ENCODE measurements around the gene KLF6.
A peak's percentile ranks its signal among the peaks of the same experiment; 100 is the strongest.

The KLF6 gene

DNA sequence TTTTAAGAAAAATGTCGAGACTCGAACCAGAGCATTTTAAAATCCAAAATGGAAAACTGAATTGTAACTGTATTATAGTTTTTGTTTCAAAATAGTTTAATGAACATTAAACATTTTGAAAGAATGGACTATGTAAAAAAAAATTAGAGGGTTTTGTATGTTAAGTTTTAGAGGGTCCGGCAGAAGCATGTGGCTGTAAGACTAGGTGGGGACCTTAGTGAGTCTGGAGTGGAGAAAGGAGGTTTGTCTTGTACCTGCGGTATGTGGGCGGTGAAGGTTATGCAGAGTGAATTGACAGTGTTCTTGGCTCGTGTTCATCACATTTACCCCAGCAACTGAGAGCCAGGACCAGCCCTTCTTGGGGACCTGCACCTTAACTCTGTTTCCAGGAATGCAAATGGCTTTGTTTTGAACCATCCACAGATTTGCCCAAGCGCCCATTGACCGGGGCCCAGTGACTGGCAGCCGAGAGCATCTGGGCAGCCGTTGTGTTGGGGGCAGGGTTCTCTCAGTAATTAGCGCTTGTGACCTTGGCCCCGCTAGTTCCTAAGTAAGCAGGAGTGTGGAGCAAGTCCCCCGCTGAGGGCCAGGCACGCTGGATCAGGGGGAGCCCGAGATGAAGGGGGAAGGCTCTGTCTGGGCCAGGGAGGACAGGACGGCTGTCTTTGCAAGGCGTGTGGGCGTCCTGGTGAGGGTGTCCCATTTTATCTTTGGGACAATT is 1.4 kb upstream of the KLF6 start:
- no peak for DNase-seq

DNA sequence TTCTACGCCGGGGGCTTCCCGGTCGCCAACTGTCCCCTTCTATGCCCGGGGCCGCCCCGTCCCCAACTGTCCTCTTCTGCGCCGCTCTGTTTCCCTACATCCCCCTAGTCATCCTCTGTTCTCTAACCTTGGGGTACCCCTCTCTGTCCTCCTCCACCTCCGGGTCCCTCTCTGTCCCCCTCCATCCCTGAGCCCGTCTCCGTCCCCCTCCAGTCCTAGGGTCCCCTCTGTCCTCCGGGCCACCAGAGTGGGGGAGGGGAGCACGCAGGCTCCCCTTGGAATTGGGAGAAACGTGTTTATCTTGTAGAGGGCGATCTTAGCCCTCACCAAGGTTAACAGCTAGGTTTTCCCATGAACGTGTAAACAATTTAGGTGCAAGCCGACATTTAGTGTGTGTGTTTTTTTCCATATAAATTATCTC is 852 bp upstream of the KLF6 start:
- no peak for DNase-seq

DNA sequence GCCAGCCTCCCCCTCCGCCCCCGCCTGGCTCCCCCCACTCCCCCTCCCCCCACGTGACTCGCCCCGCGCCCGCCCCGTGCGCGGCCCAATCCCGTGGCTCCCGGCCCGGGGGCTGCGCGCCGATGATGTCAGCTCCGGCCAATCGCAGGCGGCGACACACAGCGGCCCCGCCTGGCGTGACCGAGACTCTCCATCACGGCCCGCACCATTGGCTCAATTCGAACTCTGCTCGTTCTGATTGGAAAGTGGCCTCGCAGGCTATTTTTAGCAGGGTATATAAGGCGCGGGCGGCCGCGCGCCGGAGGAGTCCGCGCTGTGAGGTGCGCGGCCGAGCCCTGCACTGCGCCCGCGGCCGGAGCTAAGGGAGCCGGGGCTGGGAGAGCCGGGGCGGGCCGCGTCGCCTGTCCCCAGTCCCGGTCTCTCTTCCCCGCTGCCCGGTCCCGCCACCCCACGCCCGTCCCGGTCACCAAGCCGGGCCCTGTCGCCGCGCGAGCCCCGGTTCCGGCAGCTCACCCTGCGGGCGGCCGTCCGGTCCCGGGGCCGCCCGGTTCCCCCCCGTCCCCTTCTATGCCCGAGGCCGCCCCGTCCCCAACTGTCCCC is 342 bp upstream of the KLF6 start:
- DNase-seq = peak; percentile 97

DNA sequence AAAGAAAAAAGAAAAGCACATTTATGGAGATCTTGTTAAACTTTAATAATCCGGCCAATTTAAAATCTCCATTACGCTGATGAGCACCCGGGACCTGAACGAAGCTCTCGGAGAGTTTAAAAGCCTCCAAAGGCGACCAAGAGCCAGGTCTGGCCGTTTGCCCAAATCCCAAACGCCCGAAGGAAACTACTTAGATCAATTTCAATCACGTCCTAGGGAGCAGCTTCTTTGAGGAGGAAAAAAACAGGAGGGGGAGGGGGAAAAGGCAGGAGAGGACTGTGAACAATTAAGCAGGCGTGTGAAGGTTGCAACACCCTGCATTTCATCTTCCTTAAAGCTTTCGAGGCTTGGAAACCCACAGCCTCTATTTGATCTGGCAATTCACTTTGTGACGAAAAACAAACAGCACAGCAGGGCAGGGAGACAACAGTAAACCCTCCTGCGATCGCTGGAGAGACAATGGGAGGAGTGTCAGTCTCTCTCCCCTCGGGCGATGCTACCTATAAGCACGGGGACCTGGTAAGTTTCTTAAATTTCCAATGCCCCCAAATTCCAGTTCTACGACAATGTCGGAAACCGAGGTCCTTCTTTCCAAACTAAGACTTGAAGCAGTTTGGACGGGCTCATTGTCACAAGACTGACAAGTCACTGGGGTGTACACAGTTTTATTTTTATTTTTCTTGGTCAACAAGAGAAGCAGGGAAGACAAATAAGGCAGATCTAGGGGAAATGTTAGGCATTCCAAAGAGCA is 1.2 kb downstream of the KLF6 start:
- no peak for DNase-seq

DNA sequence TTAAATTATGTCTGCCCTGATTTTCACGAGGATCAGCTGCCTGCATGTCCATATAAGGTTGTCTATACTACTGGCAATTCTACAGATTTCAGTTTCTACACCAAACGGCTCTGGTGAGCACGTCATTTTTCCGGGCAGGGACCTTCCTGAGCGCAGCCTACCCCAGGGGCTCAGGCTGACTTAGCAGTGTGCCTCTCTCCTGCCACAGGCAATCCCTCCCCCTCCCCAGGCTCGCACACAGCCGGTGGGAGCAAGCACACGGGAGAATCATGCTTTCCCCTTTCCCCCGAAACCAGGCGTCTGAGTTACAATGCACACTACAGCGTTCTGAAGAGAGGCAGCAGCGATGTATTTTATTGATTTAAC is 1.7 kb downstream of the KLF6 start:
- DNase-seq = no peak

DNA sequence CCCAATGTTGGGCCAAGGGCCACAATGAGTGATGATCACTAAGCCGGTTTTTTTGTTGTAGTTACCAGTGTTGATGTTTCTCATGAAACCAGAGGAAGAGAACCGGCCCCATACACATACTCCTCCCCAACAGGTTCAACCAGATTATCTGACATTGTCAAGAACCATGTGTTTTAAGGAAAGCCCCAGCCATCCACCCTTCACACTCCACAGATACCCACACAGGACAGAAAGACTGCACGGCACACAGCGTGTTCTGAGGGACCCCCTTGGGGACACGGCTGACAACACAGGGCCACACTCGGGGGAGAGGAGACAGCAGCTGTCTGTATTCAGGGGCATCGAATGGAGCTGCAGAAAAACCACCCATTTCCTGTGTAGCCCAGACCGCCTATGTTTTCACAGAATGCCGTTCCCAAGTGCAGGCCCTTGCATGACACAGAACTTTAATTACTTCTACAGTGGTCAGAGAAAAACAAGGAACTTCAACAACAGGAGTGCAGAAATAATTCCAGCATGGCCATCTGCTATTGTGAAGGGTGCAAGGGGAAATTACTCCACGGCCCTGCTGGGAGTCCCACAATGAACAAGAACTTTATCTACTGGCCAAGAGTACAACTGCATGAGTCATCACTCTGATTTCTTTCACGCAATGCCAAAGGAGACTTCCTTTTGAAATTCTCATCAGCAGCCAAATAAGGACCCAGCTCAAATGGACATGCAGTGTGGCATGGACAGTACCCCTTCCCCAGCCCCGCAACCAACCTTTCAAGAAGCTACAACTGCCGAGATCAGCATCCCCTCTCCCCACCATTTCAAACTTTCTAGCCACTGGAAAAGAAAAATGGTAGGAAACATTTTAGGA is 2.3 kb downstream of the KLF6 start:
- DNase-seq = peak; percentile 64

DNA sequence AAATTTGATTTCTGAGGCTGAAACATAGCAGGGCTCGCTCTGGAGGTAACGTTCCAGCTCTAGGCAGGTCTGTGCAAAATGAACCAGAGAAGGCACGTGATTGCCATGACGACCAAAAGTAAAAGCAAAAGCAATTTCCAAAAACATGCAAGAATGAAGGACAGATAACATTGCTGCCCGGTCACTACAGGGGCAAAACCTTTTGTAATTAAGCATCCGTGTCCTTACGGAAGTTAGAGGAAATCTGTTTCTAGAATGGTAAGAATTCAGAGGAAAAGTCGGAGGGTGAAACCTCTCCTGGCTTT is 2.9 kb downstream of the KLF6 start:
- DNase-seq = no peak

DNA sequence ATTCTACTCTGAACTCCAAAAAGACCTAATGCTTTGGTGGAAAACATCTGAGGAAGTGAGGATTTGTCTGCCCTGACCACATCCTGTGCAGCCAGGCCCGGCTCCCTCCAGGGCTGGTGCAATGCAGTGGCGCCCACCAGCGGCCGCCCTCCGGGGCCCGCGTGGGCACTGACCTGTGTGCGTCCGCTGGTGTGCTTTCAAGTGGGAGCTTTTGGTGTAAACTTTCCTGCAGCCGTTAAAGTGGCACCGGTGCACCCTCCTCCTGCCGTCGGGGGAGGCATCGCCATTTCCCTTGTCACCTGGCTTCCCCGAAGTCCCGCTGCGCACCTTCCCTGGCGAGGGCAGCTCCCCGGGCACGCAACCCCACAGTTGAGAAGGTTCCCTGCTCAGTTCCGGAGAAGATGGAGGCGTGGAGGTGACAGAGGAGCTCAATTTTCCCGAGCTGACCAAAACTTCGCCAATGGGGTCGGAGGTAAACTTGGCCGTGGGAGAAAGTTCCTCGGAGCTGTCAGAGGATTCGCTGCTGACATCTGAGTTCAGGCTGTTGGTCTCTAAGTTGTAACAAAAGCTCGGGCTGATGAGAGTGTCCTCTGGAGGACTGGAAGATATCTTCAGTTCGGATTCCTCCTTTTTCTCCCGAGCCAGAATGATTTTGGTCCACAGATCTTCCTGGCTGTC is 3.4 kb downstream of the KLF6 start:
- DNase-seq = no peak

DNA sequence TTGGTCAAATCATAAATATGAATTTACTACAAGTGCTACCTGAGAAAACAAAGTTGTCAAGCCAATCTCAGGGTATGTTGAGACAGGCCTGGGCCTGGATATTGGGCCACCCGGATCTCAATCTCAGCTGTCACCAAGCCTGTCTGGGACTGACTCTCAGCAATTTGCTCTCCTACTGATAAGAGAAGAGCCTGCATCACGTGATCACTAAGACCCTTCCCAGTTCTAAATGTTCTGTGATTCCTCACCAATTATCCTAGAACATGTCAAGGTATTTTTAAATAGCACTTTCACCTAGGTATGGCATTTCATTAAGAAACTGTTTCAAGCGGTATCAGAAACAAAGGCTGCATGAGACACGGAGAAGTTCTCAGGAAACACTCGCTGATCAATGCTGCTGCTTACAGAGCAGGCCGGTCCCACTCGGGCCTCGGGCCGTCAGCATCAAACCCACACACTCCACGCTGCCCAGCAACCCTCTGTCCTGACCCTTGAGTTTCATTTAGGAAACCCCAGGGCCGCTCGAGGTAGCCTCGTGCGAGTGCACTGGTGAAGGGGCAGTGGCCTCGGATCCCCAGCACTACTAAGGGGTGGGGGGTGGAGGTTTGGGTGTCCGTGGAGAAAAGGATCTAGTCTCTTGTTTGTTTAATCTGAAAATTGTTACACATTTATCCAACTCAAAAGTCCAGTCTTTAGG is 4.1 kb downstream of the KLF6 start:
- DNase-seq = no peak

DNA sequence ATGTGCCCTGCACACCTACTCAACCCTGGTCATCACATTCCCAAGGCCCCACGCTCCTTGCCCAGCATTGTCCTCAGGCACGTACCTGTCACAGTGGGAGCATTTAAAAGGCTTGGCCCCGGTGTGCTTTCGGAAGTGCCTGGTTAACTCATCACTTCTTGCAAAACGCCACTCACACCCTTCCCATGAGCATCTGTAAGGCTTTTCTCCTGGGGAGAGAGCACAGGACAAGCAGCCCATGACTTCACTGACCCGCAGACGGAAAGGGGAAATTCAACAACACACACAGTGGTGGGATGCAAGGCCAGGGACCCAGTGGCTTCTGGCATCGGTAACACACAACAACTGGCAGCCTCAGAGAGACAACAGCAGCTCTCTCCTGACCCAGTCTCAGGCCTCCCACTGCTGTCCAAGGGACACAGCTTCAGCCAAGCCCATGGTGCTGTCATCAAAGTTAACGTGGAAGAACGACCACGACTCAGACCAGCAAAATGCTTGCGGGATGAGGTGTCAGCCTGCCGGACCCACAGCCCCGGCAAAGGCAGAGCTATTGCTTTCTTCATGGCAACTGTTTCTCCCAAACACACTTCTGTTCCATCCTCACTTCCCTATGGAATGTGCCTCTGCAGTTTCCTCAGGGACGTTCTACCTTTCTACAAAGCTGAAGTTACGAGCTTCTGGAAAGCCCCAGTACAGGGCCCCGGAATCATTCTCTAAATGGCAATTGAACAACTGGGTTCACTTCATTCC is 4.8 kb downstream of the KLF6 start:
- no peak for DNase-seq

DNA sequence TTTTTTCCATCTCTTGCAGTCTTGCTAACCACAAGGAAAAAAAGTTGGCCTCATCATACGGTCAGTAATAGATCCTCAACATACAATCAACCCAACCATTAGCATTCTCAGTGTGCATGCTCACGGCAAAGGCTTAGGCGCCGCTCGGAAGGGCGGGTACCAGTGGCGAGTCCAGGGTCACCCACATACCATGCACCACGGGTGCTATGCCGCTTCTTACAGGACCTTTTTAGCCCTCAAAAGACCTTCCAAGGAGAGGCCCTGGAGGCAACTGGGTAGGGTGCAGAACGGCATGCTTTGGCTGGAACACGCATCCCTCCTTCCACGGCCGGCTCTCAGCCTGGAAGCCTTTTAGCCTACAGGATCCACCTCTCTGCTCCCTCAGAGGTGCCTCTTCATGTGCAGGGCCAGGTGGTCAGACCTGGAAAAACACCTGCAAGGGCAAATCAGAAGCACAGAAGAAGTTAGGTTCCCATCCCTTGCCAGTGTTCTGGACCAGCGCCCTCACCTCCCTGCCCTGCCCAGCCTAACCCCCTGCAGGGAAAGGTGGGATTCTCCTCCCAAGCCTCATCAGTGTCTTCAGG is 5.8 kb downstream of the KLF6 start:
- DNase-seq = no peak

DNA sequence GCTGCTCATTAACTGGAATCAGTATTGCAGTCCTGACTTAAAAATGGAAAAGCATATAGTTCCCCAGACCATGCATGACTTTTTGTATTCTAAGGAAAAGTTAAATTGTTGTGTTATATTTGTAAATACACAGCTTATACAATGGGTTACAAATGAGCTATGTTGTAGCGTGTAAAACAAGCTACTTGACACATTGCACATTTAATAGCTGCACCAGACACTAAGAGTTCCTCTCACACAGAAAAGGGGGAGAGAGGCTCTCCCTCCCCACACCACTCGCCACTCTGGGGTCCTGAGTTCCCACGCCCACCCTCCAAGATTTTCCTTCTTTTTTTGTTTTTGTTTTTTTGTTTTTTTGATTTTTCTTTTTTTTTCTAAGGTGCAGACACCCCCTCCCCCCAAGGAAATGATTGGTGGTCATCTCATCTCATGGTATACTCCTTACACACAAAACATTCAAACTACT is 6.3 kb downstream of the KLF6 start:
- no peak for DNase-seq

DNA sequence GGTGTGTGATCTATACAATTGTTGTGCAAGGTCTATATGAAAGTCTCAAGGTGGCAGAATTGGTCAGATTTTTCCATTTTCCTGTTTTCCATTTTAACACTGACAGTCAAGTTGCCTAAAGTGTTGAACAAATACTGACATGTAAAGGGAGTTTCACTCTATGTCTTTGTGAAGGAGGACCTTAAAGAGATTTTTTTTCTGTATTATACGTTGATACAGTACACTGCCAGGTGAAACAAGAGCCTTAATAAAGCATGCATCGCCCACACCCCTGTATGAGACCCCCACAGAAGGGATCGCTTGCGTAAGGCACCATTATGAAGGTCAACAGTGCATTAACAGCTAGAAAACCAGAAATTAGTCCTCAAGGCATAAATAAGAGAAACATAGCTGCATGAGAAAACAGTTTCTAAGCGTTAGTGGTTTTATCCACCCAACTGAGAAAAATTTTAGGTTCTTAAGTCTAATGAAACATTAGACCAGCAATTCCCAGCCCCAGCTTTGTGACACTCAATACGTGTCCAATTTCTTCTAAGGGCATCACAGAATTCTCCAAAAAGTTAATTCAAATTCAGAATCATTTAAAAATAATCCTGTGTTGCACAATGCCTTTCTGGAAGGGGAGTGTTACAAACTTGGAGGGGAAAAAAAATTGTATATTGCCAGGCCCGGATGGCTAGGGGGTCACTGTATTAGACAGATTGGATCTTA is 6.9 kb downstream of the KLF6 start:
- no peak for DNase-seq

DNA sequence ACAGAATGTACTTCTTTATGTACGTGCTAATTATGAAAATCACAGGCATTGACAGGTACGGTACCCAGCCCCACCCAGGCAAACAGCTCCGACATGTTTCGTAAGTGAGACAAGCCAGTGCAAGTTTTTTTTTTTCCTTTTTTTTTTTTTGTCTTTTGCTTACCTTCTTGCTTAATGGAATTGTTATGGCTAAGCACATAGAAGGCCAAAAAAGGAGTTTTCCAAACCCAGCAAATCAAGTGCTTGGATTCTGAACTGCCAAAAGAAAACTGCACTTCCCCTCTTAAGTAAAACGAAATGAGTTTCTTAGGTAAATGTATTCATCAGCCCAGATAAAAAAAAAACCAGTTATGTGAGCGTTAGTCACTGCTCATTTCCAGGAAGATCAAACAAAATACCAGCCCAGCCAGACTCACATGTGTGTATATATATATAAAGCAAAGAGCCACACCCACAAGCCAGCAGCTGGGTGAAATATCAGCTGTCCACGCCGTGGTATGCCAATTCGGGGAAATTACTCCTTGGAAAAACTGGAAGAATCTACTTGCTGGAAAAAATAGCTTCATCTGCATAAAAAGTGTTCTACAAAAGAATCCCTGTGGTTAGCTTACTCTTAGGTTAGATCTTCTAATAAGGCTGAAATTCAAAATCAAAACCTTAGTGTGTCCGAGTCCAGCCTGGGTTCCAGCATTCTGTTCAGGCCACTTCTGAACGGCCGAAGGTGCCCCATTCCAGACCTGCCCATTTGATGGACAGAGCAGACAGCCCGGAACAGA is 8.0 kb downstream of the KLF6 start:
- no peak for DNase-seq

DNA sequence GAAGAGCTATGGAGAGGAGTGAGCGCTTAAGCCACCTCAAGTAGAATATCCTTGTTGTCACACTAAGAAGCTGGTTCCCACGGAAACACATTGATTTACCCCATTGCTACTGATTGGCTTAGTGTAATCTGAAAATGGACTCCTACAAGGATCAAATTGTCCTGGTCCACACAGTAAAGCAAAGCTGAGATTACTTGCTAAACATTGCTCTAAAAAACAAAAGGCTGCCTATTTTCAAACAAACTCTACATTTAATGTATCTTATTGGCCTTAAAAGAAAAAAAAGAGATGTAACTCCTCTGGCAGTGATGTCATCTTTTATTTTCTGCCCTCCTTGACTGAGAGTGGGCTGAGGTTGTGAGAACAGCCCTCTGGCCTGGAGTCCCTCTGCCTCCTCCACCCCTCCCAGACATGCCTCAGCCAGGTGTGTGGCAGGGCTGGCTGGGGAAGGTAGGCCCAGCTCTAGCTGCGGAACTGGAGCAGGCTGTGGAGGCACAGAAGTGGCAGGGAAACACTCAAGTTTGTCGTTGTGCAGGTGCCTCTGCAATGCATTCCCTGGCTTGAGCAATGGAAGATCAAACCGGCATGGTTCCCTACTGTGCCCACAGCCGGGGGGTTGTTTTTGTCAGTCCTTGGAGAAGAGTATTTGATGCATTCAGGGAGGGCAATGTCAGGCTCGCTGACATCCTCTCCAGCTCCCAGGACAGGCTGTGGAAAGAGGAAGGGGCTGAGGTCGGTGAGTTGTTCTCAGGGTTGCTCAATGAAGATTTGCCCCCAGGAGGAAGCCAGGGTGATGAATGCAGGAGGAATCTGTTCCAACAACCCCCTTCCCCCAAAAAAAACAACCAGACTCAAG is 9.1 kb downstream of the KLF6 start:
- no peak for DNase-seq

DNA sequence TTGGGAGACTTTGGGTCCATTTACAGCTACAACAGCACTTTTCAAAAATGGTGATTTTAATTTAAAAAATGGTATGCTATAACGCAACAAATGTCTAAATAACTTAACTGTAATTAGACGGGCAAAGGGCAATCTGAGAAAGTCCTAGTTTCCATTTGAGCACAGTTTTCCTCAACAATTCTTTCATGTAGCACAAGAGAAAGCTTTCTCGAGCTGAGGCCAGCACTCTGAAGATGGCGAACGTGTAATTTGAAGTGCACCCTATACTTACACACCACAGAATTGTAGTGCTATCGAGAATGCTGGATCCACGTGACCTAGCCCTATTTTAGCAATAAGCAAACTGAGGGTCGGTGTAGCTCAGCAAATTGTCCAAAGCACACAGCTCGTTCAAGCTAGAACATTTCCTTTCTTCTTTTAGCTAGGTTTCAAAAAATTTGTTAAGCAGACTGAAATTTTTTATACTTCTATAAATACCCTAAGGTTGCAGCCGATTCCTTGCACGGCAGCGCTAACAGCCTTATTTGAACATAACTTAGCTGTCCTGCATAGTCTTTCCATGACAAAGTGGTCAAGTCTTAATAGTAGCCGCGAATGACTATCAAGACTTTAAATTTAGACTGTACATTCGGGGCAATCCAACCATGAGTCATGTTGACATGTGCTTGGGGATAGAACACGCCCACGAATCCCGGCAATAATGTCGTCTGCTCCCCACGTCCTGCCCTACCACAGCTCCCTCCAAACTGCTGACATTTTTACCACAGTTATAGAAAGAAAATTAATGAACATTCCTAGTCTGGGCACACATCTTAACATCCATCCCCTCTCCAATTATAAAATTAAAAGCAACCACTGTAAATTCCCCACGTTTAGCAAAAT is 10.0 kb downstream of the KLF6 start:
- DNase-seq = peak; percentile 65

DNA sequence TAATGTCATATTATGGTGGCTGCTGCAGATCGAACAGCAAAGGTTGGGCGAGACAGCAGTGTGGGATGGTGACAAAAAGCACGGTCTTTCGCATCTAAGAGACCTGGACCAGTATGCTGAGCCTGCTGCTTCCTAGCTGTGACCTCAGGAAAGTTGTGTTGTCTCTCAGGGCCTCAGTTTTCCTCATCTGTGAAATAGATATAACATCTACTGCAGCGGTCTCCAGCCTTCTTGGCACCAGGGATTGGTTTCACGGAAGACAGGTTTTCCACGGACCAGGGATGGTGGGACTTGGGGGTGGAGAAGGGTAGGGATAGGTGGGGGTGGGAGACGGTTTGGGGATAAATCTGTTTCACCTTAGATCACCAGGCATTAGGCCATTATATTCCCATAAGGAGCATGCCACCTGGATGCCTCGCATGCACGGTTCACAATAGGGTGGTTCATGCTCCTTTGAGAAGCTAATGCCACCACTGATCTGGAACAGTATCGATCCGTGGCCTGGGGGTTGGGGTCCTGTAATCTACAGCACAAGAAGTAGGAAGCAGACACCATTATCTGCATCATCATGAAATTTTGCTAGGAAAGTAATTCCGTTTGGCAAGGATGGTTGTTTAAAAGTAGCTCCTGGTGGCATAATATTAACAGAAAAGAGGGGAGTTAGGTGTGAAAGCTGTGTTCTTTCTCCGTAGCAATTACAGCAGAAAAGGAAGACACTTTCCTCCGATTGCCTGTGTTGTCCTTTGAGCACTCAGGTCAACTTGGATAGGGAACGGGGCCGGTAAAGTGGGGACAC is 10.8 kb downstream of the KLF6 start:
- no peak for DNase-seq

All from amniotic stem cell (primary cell).